ENCODE data around the gene KCNJ1. TPM values are rescaled to one million over a fixed set of nuclear protein-coding genes. Genes with fewer than 3 reads are reported as not detected.
A peak's percentile ranks its signal among the peaks of the same experiment; 100 is the strongest.

The KCNJ1 gene
- total and polyA plus RNA-seq, 5 donors from 2014 or later = 0.39 TPM; not detected in 4

- peaks cover 46% of the 10 kb centered on the region for H3K27me3 Mint-ChIP-seq
- H3K9me3 Mint-ChIP-seq = no peaks in the 10 kb centered on the region
- no peak for ATAC-seq (ENCODE audit: low read depth in 2 of 2)
- DNase-seq = no peak
- peaks cover 1% of the 10 kb centered on the region for H3K27me3 ChIP-seq (ENCODE audit: control insufficient read depth, insufficient read depth, low read length)
- H3K9me3 ChIP-seq (ENCODE audit: control insufficient read depth in 2 of 2, low read length in 2 of 2) = no peaks in the 10 kb centered on the region
- no peaks in the 10 kb centered on the region for H3K4me1 ChIP-seq (ENCODE audit: control insufficient read depth, insufficient read depth, low read length, poor library complexity, severe bottlenecking)
- H3K4me3 Mint-ChIP-seq = no peak overlapping the region
- no peaks in the 10 kb centered on the region for H3K4me1 Mint-ChIP-seq
- H3K36me3 ChIP-seq (ENCODE audit: control insufficient read depth, insufficient read depth, low read length) = no peaks in the 10 kb centered on the region
- no peaks in the 10 kb centered on the region for H3K36me3 Mint-ChIP-seq
- H3K27ac Mint-ChIP-seq = peak overlapping the region in 1 of 3 donors; percentile 5
- no peak overlapping the region for H3K27ac ChIP-seq (ENCODE audit: insufficient read depth, low read length, poor library complexity, severe bottlenecking)
- H3K4me3 ChIP-seq (ENCODE audit: low read depth, low read length) = no peak overlapping the region
Measured at GRCh38 chr11:128878455-128878854, 11.4 kb upstream of the KCNJ1 start.

DNA sequence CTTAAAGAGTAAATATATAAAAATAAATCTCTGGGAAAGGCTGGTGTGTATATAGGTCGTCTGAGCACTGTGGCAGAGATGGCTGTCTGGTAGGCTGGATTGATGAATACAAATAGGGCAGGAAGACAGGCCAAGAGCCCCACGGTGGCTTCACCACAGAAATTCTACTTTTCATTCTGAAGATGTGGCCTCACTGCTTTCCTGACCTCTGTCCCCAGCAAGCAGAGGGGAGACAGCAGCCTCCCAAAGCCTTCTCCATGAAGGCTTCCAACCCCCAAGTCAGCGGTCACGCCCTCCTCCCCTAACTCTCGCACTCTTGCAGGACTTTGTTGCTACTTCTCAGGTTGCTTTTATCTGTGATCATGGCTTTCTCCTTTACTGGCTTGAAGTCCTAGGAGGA, 10.6 kb upstream of the KCNJ1 start:
- H3K27ac ChIP-seq (ENCODE audit: insufficient read depth, low read length, poor library complexity, severe bottlenecking) = no peak overlapping the region
- no peaks in the 10 kb centered on the region for H3K9me3 ChIP-seq (ENCODE audit: control insufficient read depth in 2 of 2, low read length in 2 of 2)
- no peaks in the 10 kb centered on the region for H3K4me1 ChIP-seq (ENCODE audit: control insufficient read depth, insufficient read depth, low read length, poor library complexity, severe bottlenecking)
- Mint-ChIP-seq H3K27me3 (peaks cover 48% of the 10 kb centered on the region), H3K9me3 (no peaks in the 10 kb centered on the region), H3K36me3 (no peaks in the 10 kb centered on the region), H3K4me1 (peaks cover 0 to 1% (median 0%) of the 10 kb centered on the region in 4 donors), H3K4me3 (no peak overlapping the region), H3K27ac (no peak overlapping the region)
- H3K36me3 ChIP-seq (ENCODE audit: control insufficient read depth, insufficient read depth, low read length) = no peaks in the 10 kb centered on the region
- DNase-seq = no peak
- H3K27me3 ChIP-seq (ENCODE audit: control insufficient read depth, insufficient read depth, low read length) = peaks cover 1% of the 10 kb centered on the region
- ATAC-seq (ENCODE audit: low read depth in 2 of 2) = no peak
- H3K4me3 ChIP-seq (ENCODE audit: low read depth, low read length) = no peak overlapping the region

GRCh38 chr11:128876133-128876650, 9.1 kb upstream of the KCNJ1 start:
- Mint-ChIP-seq H3K4me1 (peaks cover 0 to 1% (median 0%) of the 10 kb centered on the region in 4 donors), H3K36me3 (no peaks in the 10 kb centered on the region), H3K4me3 (no peak overlapping the region), H3K9me3 (peaks cover 0 to 2% (median 0%) of the 10 kb centered on the region in 7 donors), H3K27ac (no peak overlapping the region), H3K27me3 (peaks cover 40% of the 10 kb centered on the region)
- DNase-seq = no peak
- Histone ChIP-seq H3K4me1 (ENCODE audit: control insufficient read depth, insufficient read depth, low read length, poor library complexity, severe bottlenecking) (no peaks in the 10 kb centered on the region), H3K27me3 (ENCODE audit: control insufficient read depth, insufficient read depth, low read length) (no peaks in the 10 kb centered on the region), H3K9me3 (ENCODE audit: control insufficient read depth in 2 of 2, low read length in 2 of 2) (no peaks in the 10 kb centered on the region), H3K4me3 (ENCODE audit: low read depth, low read length) (no peak overlapping the region), H3K27ac (ENCODE audit: insufficient read depth, low read length, poor library complexity, severe bottlenecking) (no peak overlapping the region), H3K36me3 (ENCODE audit: control insufficient read depth, insufficient read depth, low read length) (no peaks in the 10 kb centered on the region)
- ATAC-seq (ENCODE audit: low read depth in 2 of 2) = no peak

- H3K4me1 ChIP-seq (ENCODE audit: control insufficient read depth, insufficient read depth, low read length, poor library complexity, severe bottlenecking) = no peaks in the 10 kb centered on the region
- no peaks in the 10 kb centered on the region for H3K36me3 ChIP-seq (ENCODE audit: control insufficient read depth, insufficient read depth, low read length)
- Mint-ChIP-seq H3K27me3 (peaks cover 38% of the 10 kb centered on the region), H3K4me3 (no peak overlapping the region), H3K36me3 (no peaks in the 10 kb centered on the region), H3K9me3 (peaks cover 0 to 2% (median 0%) of the 10 kb centered on the region in 7 donors), H3K4me1 (peaks cover 0 to 1% (median 0%) of the 10 kb centered on the region in 4 donors), H3K27ac (no peak overlapping the region)
- no peaks in the 10 kb centered on the region for H3K9me3 ChIP-seq (ENCODE audit: control insufficient read depth in 2 of 2, low read length in 2 of 2)
- ATAC-seq (ENCODE audit: low read depth in 2 of 2) (no peak), DNase-seq (no peak)
- no peaks in the 10 kb centered on the region for H3K27me3 ChIP-seq (ENCODE audit: control insufficient read depth, insufficient read depth, low read length)
- H3K4me3 ChIP-seq (ENCODE audit: low read depth, low read length) = no peak overlapping the region
- H3K27ac ChIP-seq (ENCODE audit: insufficient read depth, low read length, poor library complexity, severe bottlenecking) = no peak overlapping the region
Measured at GRCh38 chr11:128874427-128874826, 7.3 kb upstream of the KCNJ1 start.

DNA sequence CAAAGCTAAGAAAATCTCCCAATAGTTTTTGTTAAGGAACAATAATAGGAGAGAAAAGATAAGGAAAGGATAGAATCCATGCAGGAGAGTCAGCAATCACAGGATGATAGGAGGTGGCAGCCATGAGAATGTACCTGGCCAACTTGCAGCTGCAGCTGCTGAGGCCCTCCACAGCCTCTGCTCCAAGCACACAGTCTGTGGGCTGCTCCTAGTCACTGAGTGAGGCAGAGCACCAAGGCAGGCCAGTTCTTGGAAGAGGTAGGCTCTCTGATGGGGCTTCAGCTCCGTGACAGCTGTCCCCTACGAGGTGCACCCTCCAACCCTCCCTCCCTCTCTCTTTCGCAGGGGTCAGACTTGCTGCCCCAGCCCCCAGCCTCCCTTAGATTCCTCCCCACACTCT, 5.5 kb upstream of the KCNJ1 start:
- Mint-ChIP-seq H3K4me1 (peaks cover 0 to 1% (median 0%) of the 10 kb centered on the region in 4 donors), H3K36me3 (no peaks in the 10 kb centered on the region), H3K27me3 (peaks cover 27% of the 10 kb centered on the region), H3K4me3 (no peak overlapping the region), H3K27ac (no peak overlapping the region), H3K9me3 (peaks cover 0 to 2% (median 0%) of the 10 kb centered on the region in 7 donors)
- H3K9me3 ChIP-seq (ENCODE audit: control insufficient read depth in 2 of 2, low read length in 2 of 2) = no peaks in the 10 kb centered on the region
- no peak for ATAC-seq (ENCODE audit: low read depth in 2 of 2)
- no peak overlapping the region for H3K27ac ChIP-seq (ENCODE audit: insufficient read depth, low read length, poor library complexity, severe bottlenecking)
- H3K4me3 ChIP-seq (ENCODE audit: low read depth, low read length) = no peak overlapping the region
- H3K27me3 ChIP-seq (ENCODE audit: control insufficient read depth, insufficient read depth, low read length) = no peaks in the 10 kb centered on the region
- DNase-seq = no peak
- no peaks in the 10 kb centered on the region for H3K4me1 ChIP-seq (ENCODE audit: control insufficient read depth, insufficient read depth, low read length, poor library complexity, severe bottlenecking)
- H3K36me3 ChIP-seq (ENCODE audit: control insufficient read depth, insufficient read depth, low read length) = no peaks in the 10 kb centered on the region

- H3K4me1 ChIP-seq (ENCODE audit: control insufficient read depth, insufficient read depth, low read length, poor library complexity, severe bottlenecking) = no peaks in the 10 kb centered on the region
- Mint-ChIP-seq H3K27ac (no peak overlapping the region), H3K36me3 (no peaks in the 10 kb centered on the region), H3K4me1 (peaks cover 0 to 1% (median 0%) of the 10 kb centered on the region in 4 donors), H3K9me3 (peaks cover 0 to 2% (median 0%) of the 10 kb centered on the region in 7 donors), H3K4me3 (no peak overlapping the region), H3K27me3 (peaks cover 27% of the 10 kb centered on the region)
- no peak for ATAC-seq (ENCODE audit: low read depth in 2 of 2)
- no peaks in the 10 kb centered on the region for H3K36me3 ChIP-seq (ENCODE audit: control insufficient read depth, insufficient read depth, low read length)
- H3K27ac ChIP-seq (ENCODE audit: insufficient read depth, low read length, poor library complexity, severe bottlenecking) = no peak overlapping the region
- no peaks in the 10 kb centered on the region for H3K9me3 ChIP-seq (ENCODE audit: control insufficient read depth in 2 of 2, low read length in 2 of 2)
- DNase-seq = no peak
- no peaks in the 10 kb centered on the region for H3K27me3 ChIP-seq (ENCODE audit: control insufficient read depth, insufficient read depth, low read length)
- no peak overlapping the region for H3K4me3 ChIP-seq (ENCODE audit: low read depth, low read length)
Measured at GRCh38 chr11:128872094-128872493, 5.0 kb upstream of the KCNJ1 start.

DNA sequence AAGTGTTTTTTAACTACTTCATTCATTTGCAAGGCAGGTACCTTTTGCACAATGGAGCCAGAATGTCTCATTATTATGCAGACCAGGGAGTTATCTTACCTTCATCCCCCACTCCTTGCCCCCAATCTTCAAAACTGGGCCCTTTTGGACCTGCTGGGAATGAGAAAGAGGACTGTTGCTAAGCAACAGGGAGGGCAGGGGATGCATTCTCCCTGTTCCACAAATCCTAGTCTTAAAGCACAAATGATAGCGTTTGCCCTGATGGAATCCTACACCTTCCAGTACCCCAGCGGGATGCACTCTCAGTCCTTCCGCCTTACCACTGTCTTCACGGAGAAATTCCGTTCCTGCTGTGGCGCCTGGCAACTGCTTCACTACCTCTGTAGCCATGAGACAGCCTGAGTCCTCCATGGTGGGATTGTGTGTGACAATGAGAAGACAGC, 4.1 kb upstream of the KCNJ1 start:
- Histone ChIP-seq H3K9me3 (ENCODE audit: control insufficient read depth in 2 of 2, low read length in 2 of 2) (no peaks in the 10 kb centered on the region), H3K27ac (ENCODE audit: insufficient read depth, low read length, poor library complexity, severe bottlenecking) (no peak overlapping the region), H3K27me3 (ENCODE audit: control insufficient read depth, insufficient read depth, low read length) (no peaks in the 10 kb centered on the region), H3K4me1 (ENCODE audit: control insufficient read depth, insufficient read depth, low read length, poor library complexity, severe bottlenecking) (no peaks in the 10 kb centered on the region), H3K4me3 (ENCODE audit: low read depth, low read length) (no peak overlapping the region), H3K36me3 (ENCODE audit: control insufficient read depth, insufficient read depth, low read length) (no peaks in the 10 kb centered on the region)
- DNase-seq = no peak
- H3K36me3 Mint-ChIP-seq = no peaks in the 10 kb centered on the region
- H3K4me3 Mint-ChIP-seq = no peak overlapping the region
- peaks cover 23% of the 10 kb centered on the region for H3K27me3 Mint-ChIP-seq
- no peak for ATAC-seq (ENCODE audit: low read depth in 2 of 2)
- no peak overlapping the region for H3K27ac Mint-ChIP-seq
- peaks cover 0 to 1% (median 0%) of the 10 kb centered on the region in 4 donors for H3K4me1 Mint-ChIP-seq
- H3K9me3 Mint-ChIP-seq = peaks cover 0 to 2% (median 0%) of the 10 kb centered on the region in 7 donors
